Measurements from ENCODE around the gene MAML2. TPM values are rescaled to one million over a fixed set of nuclear protein-coding genes. Genes with fewer than 3 reads are reported as not detected.
A peak's percentile ranks its signal among the peaks of the same experiment; 100 is the strongest.

Gene MAML2
- total and polyA plus RNA-seq, 2 of the 8 experiments (the other 6 are each of a cell fraction or from before 2014, with no cell fraction given) = 3.8 to 6.6 TPM

- Histone ChIP-seq H2BK5ac (ENCODE audit: low read depth, low read length) (no peak overlapping the region), H3K23me2 (ENCODE audit: low read depth, low read length) (no peaks in the 10 kb centered on the region), H2AFZ (ENCODE audit: low read length) (no peak overlapping the region), H2BK120ac (replicated peaks; ENCODE audit: low read depth, low read length) (no peak overlapping the region), H2BK20ac (ENCODE audit: low read length) (no peak overlapping the region), H3K79me1 (ENCODE audit: low read depth, low read length) (no peaks in the 10 kb centered on the region), H3K9me3 (ENCODE audit: insufficient read depth in 2 of 2, low read depth in 1 of 2, low read length in 1 of 2) (no peaks in the 10 kb centered on the region), H2AK5ac (ENCODE audit: low read depth, low read length) (0 out of 2 replicates have a peak overlapping the region, but pooled peaks have one; percentile 58), H3K9ac (replicated peaks in 1 of 4; ENCODE audit: extremely low read depth in 1 of 4, low read depth in 3 of 4, low read length in 3 of 4) (no peak overlapping the region), H3K4me1 (replicated peaks in 1 of 4; ENCODE audit: control insufficient read depth in 3 of 4, insufficient read depth in 4 of 4, low read length in 3 of 4) (peaks cover 0 to 5% (median 1%) of the 10 kb centered on the region in 4 experiments; a peak in 3 of 7 replicates), H3K79me2 (ENCODE audit: control insufficient read depth in 1 of 2, insufficient read depth in 2 of 2, low read length in 2 of 2) (no peaks in the 10 kb centered on the region), H3K27ac (ENCODE audit: low read depth, low read length) (no peak overlapping the region), H4K8ac (ENCODE audit: extremely low read depth, insufficient read depth, low read length) (no peak overlapping the region), H3K18ac (ENCODE audit: extremely low read depth, low read length) (no peak overlapping the region), H3K27me3 (replicated peaks in 1 of 4; ENCODE audit: control insufficient read depth in 3 of 4, extremely low read depth in 1 of 4, insufficient read depth in 3 of 4, low read length in 3 of 4) (no peaks in the 10 kb centered on the region), H2BK15ac (ENCODE audit: low read length) (no peak overlapping the region), H3K14ac (ENCODE audit: insufficient read length) (no peak overlapping the region), H3K4ac (replicated peaks; ENCODE audit: insufficient read length, low read depth, low read length) (no peak overlapping the region), H4K5ac (ENCODE audit: insufficient read length, low read depth, low read length) (no peak overlapping the region), H3K4me2 (ENCODE audit: insufficient read depth in 1 of 2, low read depth in 2 of 2, low read length in 2 of 2) (no peak overlapping the region), H3K23ac (ENCODE audit: insufficient read length) (no peak overlapping the region), H3K56ac (replicated peaks; ENCODE audit: insufficient read length, low read depth, low read length) (no peak overlapping the region), H2BK12ac (ENCODE audit: low read depth, low read length) (no peak overlapping the region), H3K36me3 (ENCODE audit: control insufficient read depth in 2 of 4, insufficient read depth in 4 of 4, low read length in 3 of 4) (no peaks in the 10 kb centered on the region), H4K20me1 (replicated peaks in 1 of 2; ENCODE audit: control insufficient read depth in 1 of 2, insufficient read depth in 2 of 2, low read length in 2 of 2) (no peaks in the 10 kb centered on the region), H3K4me3 (ENCODE audit: extremely low read depth in 1 of 4, insufficient read depth in 2 of 4, low read depth in 3 of 4, low read length in 4 of 4) (no peak overlapping the region), H4K91ac (replicated peaks; ENCODE audit: insufficient read length, low read length) (no peak overlapping the region)
- FAIRE-seq = no peak
- TF ChIP-seq SUZ12 (IDR thresholded peaks at IDR 0.05; ENCODE audit: low read length) (no peak), SP2 (IDR thresholded peaks at IDR 0.05; ENCODE audit: low read length) (no peak), TAF1 (IDR thresholded peaks at IDR 0.05; ENCODE audit: low read depth, low read length) (no peak), TBP (IDR thresholded peaks at IDR 0.05; ENCODE audit: low read depth, low read length) (no peak), TAF7 (optimal IDR thresholded peaks at IDR 0.05; ENCODE audit: borderline replicate concordance, low read depth, low read length) (no peak), GABPA (IDR thresholded peaks at IDR 0.05; ENCODE audit: borderline replicate concordance, insufficient read depth, low read length) (no peak)
- no peak for DNase-seq (ENCODE audit: low read depth in 1 of 2, low spot score in 2 of 2)
- POLR2A ChIA-PET (ENCODE audit: partially characterized antibody) = no interaction called here
- CTCF ChIA-PET (ENCODE audit: partially characterized antibody) = no interaction called here
These were observed 138.7 kb downstream of the MAML2 start for GRCh38 chr11:96204366-96204659.
